Measurements from ENCODE around the gene XYLB.

Gene XYLB

DNA sequence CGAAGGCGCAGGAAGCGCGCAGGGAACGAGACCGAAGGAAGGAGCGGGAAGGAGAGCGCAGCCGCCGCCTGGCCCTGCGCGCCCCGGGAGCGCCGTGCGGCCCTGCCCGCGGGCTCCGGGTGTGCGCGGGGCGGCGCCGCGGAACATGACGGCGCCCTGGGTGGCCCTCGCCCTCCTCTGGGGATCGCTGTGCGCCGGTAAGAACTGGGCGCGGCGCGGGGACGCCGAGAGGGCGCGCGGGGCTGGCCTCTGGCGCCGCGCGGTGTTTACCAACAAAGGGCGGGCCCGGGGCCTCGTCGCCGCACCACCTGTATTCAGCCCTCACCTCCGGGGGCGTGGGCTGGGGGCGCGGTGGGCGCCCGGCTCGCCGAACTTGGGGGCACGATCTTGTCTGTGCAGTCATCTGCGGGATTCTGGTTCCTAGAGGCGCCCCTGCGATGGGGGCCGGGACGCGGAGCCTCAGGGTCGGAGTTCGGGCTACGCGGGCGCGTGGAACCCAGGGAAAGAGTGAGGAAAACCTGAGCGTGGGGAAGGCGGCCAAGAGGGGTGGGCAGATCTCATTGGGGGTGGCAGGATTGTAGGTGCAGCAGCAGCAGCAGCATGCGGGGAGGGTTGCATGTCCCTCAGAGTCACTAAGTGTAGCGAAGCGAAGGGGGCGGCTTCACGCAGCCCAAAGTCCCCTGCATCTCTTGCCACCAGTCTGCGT, 107.7 kb downstream of the XYLB start:
- no peaks in the 10 kb centered on the region for H3K9me3 ChIP-seq
- H3K4me1 ChIP-seq (ENCODE audit: control insufficient read depth in 1 of 2, insufficient read depth in 1 of 2, low read depth in 1 of 2, low read length in 1 of 2): peaks cover 24 to 25% of the 10 kb centered on the region in 2 experiments
- no peaks in the 10 kb centered on the region for H3K36me3 ChIP-seq
- peaks cover 82% of the 10 kb centered on the region for H3K27me3 ChIP-seq
- TF ChIP-seq, protein P1, sequence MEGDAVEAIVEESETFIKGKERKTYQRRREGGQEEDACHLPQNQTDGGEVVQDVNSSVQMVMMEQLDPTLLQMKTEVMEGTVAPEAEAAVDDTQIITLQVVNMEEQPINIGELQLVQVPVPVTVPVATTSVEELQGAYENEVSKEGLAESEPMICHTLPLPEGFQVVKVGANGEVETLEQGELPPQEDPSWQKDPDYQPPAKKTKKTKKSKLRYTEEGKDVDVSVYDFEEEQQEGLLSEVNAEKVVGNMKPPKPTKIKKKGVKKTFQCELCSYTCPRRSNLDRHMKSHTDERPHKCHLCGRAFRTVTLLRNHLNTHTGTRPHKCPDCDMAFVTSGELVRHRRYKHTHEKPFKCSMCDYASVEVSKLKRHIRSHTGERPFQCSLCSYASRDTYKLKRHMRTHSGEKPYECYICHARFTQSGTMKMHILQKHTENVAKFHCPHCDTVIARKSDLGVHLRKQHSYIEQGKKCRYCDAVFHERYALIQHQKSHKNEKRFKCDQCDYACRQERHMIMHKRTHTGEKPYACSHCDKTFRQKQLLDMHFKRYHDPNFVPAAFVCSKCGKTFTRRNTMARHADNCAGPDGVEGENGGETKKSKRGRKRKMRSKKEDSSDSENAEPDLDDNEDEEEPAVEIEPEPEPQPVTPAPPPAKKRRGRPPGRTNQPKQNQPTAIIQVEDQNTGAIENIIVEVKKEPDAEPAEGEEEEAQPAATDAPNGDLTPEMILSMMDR (IDR thresholded peaks at IDR 0.05): no peak
- peak overlapping the region; percentile 59 to 66 for H3K4me3 ChIP-seq (ENCODE audit: low read depth in 1 of 2, low read length in 1 of 2)
- H3K27ac ChIP-seq: no peak overlapping the region

DNA sequence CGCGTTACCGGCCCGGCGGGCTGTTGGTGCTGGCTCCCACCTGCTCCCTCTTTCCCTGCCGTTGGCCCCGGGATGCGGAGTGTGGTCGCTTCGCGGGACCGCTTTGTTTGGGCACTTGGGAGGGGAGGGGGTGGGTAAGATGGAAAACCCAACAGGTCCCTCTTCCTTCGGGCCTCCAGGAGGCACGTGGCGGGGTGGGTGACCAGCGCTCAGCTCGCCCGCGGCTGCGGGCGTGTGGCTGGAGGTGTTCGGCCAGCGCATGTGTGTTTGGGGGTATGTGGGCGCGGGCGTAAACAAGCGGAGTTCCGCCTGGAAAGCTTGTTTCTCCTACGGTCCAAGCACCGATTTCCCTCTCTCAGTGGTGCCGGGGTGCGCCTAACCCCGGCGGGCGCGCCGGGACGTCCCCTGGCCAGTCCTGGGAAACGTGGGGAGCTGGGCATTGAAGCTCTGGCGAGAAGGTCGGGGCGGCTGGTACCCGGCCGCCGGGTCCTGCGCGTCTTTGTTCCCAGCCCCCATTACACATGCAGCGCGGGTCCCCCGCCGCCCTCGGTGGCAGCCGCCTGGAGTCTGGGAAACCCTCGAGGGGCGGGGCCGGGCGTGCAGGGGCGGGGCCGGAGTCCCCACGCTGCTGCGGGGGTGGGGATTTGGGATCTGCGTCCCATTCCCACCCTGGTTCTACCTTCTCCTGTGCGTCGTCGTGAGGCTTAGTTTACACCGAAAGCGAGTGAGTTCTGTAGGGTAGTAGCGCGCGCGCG, 108.5 kb downstream of the XYLB start:
- Histone ChIP-seq H3K27me3 (peaks cover 80% of the 10 kb centered on the region), H3K36me3 (no peaks in the 10 kb centered on the region), H3K4me3 (ENCODE audit: low read depth in 1 of 2, low read length in 1 of 2) (peak overlapping the region; percentile 59 to 66), H3K9me3 (no peaks in the 10 kb centered on the region), H3K4me1 (ENCODE audit: control insufficient read depth in 1 of 2, insufficient read depth in 1 of 2, low read depth in 1 of 2, low read length in 1 of 2) (peaks cover 24 to 25% of the 10 kb centered on the region in 2 experiments), H3K27ac (no peak overlapping the region)
- TF ChIP-seq, protein P1 (IDR thresholded peaks at IDR 0.05): no peak

DNA sequence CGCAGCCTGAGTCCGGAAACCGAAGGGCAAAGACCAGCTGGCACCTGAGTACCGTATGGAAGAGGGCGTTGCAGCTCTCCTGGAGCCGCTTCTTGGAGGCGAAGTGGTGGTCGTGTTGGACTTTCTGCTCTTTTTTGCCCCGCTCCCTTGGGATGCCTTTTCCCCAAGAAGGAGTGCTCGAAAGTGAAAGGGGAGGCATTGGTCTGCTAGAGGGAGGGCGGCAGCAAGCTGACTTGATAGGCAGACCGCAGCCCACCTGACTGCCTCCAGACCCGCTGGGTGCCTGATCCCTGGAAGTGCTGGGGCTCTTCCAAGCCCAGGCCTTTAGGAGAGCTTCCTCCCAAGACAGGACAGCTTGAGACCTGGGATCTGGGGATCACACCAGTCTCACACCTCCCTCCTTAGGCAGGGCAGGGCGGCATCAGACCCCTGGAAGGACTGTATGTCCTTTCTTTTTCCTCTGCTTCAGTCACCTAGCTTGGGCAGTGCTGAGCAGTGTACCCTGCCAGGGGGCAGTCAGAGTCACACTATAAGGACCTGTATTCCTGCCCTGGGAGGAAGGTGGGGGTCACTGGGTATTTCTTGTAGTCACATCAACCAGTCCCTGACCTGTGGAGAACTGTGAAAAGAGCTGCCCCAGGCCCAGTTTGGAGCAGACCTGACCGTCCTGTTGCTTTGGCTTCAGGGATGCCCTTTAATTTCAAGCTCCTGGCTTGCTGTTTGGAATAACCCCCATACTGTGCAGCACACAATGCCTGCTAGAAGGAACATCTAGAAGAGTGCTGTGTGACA, 109.2 kb downstream of the XYLB start:
- H3K27ac ChIP-seq: no peak overlapping the region
- H3K9me3 ChIP-seq: no peaks in the 10 kb centered on the region
- H3K4me3 ChIP-seq (ENCODE audit: low read depth in 1 of 2, low read length in 1 of 2): peak overlapping the region; percentile 59 to 66
- TF ChIP-seq, protein P1 (IDR thresholded peaks at IDR 0.05): no peak
- H3K27me3 ChIP-seq: peaks cover 78% of the 10 kb centered on the region
- no peaks in the 10 kb centered on the region for H3K36me3 ChIP-seq
- peaks cover 24 to 25% of the 10 kb centered on the region in 2 experiments for H3K4me1 ChIP-seq (ENCODE audit: control insufficient read depth in 1 of 2, insufficient read depth in 1 of 2, low read depth in 1 of 2, low read length in 1 of 2)

DNA sequence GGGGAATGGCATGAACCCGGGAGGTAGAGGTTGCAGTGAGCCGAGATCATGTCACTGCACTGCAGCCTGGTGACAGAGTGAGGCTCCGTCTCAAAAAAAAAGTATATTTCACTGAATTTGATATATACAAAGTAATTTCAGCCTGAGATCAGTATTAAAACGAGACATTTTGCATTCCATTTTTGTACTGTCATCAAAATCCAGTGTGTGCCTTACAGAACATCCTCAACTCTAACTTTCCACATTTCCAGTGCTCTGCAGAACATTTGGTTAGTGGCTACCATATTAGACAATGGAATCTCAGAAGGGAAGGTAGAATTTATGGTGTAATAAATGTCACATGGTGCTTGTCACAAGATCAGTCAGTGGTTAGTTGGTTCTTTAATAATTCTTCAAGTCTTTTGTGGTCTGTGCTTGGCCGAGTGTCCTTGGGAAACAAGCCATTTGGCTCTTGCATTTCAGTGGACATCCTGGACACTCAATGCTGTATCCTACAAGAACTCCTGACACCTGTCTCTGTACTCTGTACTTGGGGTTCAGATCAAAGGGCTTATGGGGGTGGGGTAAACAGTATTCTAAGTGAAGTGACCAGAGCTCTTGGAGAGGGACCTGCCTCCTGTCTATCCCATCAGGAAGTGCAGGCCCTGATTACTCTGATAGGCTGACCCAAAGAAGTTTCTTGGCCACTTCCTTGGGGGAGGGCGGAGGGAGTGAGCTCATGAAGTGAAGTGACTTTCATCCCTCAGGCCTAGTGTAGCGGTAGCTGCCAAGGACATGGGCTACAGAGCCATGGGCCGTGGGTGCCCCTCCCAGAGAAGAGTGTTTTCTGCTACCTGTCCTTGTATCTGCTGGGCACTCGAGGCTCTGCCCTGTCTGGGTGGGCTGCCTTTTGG, 110.8 kb downstream of the XYLB start:
- Histone ChIP-seq H3K9me3 (no peaks in the 10 kb centered on the region), H3K27me3 (peaks cover 69% of the 10 kb centered on the region), H3K36me3 (no peaks in the 10 kb centered on the region), H3K4me3 (ENCODE audit: low read depth in 1 of 2, low read length in 1 of 2) (no peak overlapping the region), H3K27ac (no peak overlapping the region), H3K4me1 (ENCODE audit: control insufficient read depth in 1 of 2, insufficient read depth in 1 of 2, low read depth in 1 of 2, low read length in 1 of 2) (peaks cover 24 to 25% of the 10 kb centered on the region in 2 experiments)
- TF ChIP-seq, protein P1 (IDR thresholded peaks at IDR 0.05): no peak

Data from neutrophil (primary cell).